Astrocyte of the spinal cord (primary cell): ENCODE results near the gene UBE3D.

ENCODE experiments used
- DNase-seq: peaks from one replicate; pipeline ENCODE4 v3.0.0; 2011; ENCODE audit warnings: low read depth, low spot score
- H3K4me3 ChIP-seq: 2 replicates; pipeline ENCODE4 v1.5.1; 2011; ENCODE audit warnings: low read depth, mild to moderate bottlenecking, low read length, moderate library complexity
- CTCF ChIP-seq: IDR thresholded peaks from 2 replicates; pipeline ENCODE4 v1.5.1; 2012; ENCODE audit warnings: low read depth, mild to moderate bottlenecking, low read length, inconsistent platforms
- in situ Hi-C: cut with HindIII; loops from 2 replicates; pipeline ENCODE4 v1.10.0; 2017; ENCODE audit warnings: low sequenced_read_pairs

UBE3D gene

GRCh38 chr6:82889143-82889542 lies 176.5 kb downstream of the UBE3D start:
- no peak overlapping the region for H3K4me3 ChIP-seq
- no peak for TF ChIP-seq CTCF
- no peak for DNase-seq
- in situ Hi-C loops: no loop called here

GRCh38 chr6:82882363-82883023 lies 183.1 kb downstream of the UBE3D start:
- no peak for DNase-seq
- in situ Hi-C loops: no loop called here
- no peak for TF ChIP-seq CTCF
- no peak overlapping the region for H3K4me3 ChIP-seq

GRCh38 chr6:82881519-82881918 lies 184.1 kb downstream of the UBE3D start:
- no peak for TF ChIP-seq CTCF
- no peak for DNase-seq
- in situ Hi-C loops: no loop called here
- H3K4me3 ChIP-seq: no peak overlapping the region

- peak; percentile 67 for DNase-seq
Observed at GRCh38 chr6:82878812-82879211, 186.8 kb downstream of the UBE3D start.

GRCh38 chr6:82877213-82878195 lies 188.1 kb downstream of the UBE3D start:
- no peak for TF ChIP-seq CTCF
- in situ Hi-C loops: no loop called here
- peak; percentile 80 for DNase-seq
- H3K4me3 ChIP-seq: no peak overlapping the region

More at GRCh38 chr6:82878812-82879211, 186.8 kb downstream of the UBE3D start:
- TF ChIP-seq CTCF: no peak
- in situ Hi-C loops: no loop called here
- H3K4me3 ChIP-seq: no peak overlapping the region

- peak; percentile 85 for DNase-seq
- H3K4me3 ChIP-seq: no peak overlapping the region
- no peak for TF ChIP-seq CTCF
- in situ Hi-C loops: no loop called here
Observed at GRCh38 chr6:82875573-82876185, 190.0 kb downstream of the UBE3D start.
